ENCODE measurements around the gene EFCAB8.

EFCAB8 gene

DNA sequence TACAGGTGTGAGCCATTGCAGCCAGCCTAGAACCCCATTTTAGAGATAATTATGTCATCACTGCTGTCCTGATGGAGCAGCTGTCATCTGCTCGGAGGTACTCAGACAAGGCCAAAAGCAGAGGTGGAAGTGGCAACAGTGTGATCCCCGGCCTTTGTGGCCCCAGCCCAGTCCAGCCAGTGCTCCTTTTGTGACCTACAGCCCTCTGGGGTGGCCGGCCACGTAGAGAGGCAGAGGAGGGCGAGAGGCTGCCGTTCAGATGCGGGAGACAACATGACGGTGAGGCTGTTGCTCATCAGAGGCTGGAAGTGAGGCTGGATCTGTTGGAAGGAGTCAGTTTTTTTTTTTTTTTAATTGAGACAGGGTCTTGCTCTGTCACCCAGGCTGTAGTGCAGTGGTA lies 32.8 kb downstream of the EFCAB8 start:
- DNase-seq (ENCODE audit: low read depth), result no peak
- H3K4me3 ChIP-seq (ENCODE audit: low read depth, low read length), result no peak overlapping the region
- TF ChIP-seq, protein P1, sequence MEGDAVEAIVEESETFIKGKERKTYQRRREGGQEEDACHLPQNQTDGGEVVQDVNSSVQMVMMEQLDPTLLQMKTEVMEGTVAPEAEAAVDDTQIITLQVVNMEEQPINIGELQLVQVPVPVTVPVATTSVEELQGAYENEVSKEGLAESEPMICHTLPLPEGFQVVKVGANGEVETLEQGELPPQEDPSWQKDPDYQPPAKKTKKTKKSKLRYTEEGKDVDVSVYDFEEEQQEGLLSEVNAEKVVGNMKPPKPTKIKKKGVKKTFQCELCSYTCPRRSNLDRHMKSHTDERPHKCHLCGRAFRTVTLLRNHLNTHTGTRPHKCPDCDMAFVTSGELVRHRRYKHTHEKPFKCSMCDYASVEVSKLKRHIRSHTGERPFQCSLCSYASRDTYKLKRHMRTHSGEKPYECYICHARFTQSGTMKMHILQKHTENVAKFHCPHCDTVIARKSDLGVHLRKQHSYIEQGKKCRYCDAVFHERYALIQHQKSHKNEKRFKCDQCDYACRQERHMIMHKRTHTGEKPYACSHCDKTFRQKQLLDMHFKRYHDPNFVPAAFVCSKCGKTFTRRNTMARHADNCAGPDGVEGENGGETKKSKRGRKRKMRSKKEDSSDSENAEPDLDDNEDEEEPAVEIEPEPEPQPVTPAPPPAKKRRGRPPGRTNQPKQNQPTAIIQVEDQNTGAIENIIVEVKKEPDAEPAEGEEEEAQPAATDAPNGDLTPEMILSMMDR (IDR thresholded peaks at IDR 0.05; ENCODE audit: low read depth, low read length, missing control alignments), result no peak

DNA sequence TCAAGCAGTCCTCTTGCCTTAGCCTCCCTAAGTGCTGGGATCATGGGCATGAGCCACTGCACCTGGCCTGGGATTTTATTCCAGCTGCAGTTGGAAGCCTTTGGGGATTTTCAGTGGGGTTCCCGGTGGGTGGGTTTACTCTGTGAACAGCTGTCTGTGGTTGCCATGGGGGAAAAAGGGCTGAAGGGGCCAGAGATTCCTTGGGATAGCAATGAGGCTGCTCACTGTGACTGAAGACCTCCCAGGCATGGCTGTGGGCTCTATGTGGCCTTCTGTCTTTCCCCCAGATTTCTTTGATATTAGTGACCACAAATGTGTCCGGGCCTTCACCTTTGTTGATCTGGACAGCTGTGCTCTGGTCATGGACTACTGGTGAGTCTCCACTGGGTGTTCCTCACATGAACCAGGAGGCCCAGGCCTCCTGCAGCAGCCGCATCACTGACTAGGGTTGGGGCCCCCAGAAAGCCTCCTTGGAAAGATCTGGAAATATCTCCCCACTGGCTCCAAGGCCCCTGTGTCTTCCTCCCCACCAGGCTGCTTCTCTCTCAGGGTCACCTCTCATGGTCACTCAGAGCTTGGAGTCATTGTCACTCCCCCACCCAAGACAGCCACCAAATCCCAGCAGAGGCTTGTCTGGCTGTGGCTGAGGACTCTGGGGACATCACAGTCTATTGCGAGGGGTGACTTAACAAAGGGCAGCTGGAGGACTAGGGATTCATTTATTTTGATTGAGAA lies 33.4 kb downstream of the EFCAB8 start:
- TF ChIP-seq, protein P1 (IDR thresholded peaks at IDR 0.05; ENCODE audit: low read depth, low read length, missing control alignments), result no peak
- H3K4me3 ChIP-seq (ENCODE audit: low read depth, low read length), result no peak overlapping the region
- DNase-seq (ENCODE audit: low read depth), result no peak

DNA sequence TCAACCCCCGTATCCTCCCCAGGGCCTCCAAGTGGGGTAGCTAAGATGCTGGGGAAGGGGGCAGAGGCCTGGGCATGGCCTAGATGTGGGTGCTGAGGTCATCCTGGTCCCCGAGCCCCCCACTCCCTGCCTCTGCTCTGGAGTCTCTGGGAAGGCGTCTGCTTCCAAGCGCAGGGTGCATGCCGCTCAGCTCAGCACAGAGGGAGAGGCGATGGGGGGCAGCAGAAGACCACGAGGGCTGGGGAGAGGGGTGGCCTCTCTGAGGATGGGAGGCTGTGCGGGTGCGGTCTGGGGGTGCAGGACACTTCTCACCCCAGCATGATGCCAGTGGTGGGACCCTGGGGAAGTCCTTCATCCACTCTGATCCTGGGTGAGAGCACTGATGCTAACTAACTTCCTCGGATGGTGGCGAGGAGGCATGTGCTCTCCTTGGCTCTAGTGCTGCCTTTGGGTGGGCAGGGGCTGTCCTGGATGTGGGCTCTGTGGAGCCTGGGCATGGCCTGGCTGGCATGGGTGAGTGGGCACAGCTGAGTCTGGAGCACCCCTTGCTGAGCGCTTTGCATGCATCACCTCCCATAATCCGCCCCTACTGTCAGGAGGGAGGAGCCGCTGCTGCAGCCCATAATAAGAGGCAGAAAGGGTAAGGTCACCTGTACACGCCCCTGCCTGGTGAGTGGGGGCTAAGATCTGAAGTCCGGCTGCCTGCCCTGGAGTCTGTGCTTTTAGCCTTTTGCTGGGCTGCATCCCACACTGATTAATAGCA lies 34.7 kb downstream of the EFCAB8 start:
- H3K4me3 ChIP-seq (ENCODE audit: low read depth, low read length), result no peak overlapping the region
- DNase-seq (ENCODE audit: low read depth), result no peak
- TF ChIP-seq, protein P1 (IDR thresholded peaks at IDR 0.05; ENCODE audit: low read depth, low read length, missing control alignments), result no peak

DNA sequence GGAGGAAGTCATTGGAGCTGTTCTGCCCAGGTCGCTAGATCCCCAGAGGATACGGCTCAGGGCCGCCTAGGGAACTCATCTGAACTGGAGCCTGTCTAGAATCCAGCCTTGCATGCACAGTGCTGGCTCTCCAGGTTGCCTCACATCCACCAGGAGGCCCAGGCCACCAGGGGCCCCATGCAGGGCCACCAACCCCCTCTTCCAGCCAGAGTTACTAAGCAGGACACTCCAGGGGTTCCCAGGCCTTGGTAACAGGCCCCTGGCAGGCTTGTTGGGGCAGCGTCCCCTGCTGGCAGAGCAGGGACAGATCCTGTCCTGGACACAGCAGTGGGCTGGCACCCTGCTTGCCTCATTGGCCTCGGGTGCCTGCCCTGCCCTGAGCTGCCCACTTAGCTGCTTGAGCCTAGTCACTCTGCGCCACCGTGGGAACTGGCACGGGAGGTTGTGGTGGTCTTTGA lies 35.3 kb downstream of the EFCAB8 start:
- DNase-seq (ENCODE audit: low read depth), result no peak
- no peak overlapping the region for H3K4me3 ChIP-seq (ENCODE audit: low read depth, low read length)
- TF ChIP-seq, protein P1 (IDR thresholded peaks at IDR 0.05; ENCODE audit: low read depth, low read length, missing control alignments), result peak; percentile 65

DNA sequence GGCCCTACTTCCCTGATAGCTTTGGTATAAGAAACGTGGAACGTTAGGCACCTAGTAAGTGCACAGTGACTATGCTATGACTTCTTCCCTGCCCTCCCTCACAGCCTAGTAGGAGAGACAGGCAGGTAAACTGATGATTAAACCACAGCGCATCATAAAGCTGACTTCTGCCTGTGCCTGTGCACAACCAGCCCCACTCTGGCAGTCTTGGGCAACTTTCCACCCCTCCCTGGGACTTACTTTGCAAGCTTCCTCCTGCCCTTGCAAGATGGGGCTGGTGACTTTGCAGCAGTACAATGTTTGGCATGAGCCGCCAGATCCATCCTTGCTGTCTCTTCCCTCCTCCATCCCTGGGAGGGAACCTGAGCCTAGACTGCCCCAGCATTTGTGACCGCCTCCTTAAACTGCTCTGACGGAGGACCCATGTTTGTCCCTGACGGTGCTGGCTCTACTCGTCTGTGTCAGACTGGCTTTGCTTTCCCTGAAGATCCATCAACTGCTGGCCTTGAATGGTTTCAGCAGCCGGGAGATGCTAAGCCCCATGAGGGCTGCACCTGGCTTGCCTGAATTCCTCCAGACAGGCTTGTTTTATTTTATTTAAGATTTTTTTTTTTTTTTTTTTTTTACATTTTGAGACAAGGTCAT lies 36.1 kb downstream of the EFCAB8 start:
- TF ChIP-seq, protein P1 (IDR thresholded peaks at IDR 0.05; ENCODE audit: low read depth, low read length, missing control alignments), result no peak
- no peak for DNase-seq (ENCODE audit: low read depth)
- H3K4me3 ChIP-seq (ENCODE audit: low read depth, low read length), result no peak overlapping the region

DNA sequence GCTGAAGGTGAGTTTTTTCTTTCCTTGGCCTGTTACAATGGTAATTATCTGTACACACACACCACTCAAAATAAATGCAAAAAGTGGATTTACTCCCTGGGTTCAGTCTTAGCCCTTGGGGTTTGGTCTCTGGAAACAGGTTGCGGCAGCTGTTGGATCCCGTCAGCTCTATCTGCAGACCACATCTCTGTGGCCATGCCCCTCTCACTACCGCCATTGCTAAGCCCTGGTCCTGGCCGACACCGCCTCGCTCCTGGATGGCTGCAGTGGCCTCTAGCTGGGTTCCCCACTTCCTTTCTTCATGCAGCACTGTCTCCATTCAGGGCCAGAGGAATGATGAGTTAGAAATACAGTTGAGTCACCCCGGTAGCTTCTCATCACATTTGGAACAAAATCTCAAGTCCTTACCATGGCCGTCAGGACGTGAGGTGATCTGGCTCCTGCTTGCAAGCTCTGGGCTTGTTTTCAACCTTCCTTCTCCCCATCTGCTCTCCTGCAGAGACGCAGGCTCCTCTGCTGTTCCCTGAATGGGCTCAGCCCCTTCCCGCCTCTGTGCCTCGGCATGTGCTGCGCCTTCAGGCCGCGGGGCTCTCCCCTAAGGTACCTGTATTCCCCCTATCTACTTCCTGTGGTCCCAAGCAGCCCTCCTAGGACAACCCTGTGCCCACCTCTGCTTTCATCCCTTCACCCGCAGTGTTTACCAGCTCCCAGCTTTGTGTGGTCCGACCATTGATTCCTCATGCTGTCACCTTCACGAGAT lies 38.0 kb downstream of the EFCAB8 start:
- TF ChIP-seq, protein P1 (IDR thresholded peaks at IDR 0.05; ENCODE audit: low read depth, low read length, missing control alignments), result no peak
- no peak overlapping the region for H3K4me3 ChIP-seq (ENCODE audit: low read depth, low read length)
- no peak for DNase-seq (ENCODE audit: low read depth)

All from GM12864 (cell line).